HFF-Myc (cell line): ENCODE results near the gene B3GNT7.

ENCODE experiments used
- DNase-seq: peaks from one replicate; pipeline ENCODE4 v3.0.0-alpha.2; 2011; ENCODE audit warnings: low read depth; ENCODE audit errors: extremely low read depth
- H3K4me3 ChIP-seq: replicated peaks from 2 replicates; pipeline ENCODE4 v1.5.1; 2011; ENCODE audit warnings: low read depth, mild to moderate bottlenecking, control low read depth, low read length
- TF ChIP-seq, protein P1 (sequence below): IDR thresholded peaks from 2 replicates; pipeline ENCODE4 v1.5.1; 2012; ENCODE audit warnings: mild to moderate bottlenecking, low read depth, low read length, control low read depth; ENCODE audit errors: missing control alignments

B3GNT7 gene

DNA sequence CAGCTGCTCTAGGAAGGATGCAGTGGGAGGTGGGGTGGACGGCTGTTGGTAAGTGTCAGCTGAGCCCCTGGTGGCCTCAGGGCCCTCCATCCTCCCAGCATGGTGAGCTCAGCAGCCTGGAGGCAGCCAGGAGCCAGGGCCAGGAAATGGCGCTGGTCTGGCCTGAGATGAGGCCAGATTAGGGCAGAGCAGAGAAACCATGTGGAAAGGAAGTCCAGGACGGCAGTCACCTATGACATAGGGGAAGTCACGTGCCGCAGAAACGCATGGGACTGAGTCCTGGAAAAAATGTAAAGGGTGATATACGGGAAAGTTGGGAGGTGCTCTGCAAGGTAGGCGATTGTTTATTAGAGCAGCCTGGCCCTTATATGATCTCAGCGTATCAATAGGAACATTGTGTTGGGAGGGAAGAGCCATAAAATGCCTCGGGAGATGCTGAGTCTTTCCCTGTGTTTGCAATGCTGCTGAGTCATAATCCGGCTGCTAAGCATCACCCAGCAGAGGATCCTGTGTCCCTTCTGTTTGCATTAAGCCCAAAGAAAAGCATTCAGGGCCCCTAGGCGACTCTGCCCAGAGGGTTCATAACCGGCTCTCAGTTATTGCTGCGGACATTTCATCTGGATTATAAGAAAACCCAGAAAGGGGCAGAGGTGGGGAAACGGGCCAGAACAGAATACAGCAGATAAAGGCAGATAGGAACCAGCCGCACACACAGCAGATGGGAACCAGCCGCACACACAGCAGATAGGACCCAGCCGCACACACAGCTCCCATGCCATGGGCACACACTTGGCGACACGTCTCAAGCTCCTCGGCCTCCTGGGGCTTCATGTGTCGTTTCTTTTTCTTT is 30.3 kb upstream of the B3GNT7 start:
- H3K4me3 ChIP-seq: no peak overlapping the region
- peak; percentile 76 for DNase-seq
- TF ChIP-seq, protein P1, sequence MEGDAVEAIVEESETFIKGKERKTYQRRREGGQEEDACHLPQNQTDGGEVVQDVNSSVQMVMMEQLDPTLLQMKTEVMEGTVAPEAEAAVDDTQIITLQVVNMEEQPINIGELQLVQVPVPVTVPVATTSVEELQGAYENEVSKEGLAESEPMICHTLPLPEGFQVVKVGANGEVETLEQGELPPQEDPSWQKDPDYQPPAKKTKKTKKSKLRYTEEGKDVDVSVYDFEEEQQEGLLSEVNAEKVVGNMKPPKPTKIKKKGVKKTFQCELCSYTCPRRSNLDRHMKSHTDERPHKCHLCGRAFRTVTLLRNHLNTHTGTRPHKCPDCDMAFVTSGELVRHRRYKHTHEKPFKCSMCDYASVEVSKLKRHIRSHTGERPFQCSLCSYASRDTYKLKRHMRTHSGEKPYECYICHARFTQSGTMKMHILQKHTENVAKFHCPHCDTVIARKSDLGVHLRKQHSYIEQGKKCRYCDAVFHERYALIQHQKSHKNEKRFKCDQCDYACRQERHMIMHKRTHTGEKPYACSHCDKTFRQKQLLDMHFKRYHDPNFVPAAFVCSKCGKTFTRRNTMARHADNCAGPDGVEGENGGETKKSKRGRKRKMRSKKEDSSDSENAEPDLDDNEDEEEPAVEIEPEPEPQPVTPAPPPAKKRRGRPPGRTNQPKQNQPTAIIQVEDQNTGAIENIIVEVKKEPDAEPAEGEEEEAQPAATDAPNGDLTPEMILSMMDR: no peak

DNA sequence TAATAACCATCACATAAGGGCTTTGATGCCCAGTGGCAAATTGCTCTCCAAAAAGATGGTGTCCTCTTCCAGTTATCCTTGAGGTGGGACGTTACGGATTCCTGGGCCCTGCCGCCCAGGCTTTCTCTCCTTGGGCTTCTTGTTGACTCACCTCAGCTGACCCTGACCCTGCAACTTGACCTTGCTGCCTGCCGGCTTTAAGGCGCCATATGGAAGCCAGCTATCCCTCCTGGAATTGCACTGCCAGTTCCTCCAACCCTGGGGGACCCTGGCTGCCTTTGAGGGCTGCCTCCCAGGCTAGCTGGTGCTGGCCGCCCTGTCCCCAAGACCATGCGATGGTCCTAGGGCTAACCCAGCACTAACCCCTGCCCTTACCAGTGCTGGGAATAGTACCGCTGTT is 28.3 kb upstream of the B3GNT7 start:
- TF ChIP-seq, protein P1: no peak
- H3K4me3 ChIP-seq: no peak overlapping the region
- DNase-seq: no peak

GRCh38 chr2:231369580-231370428 is 25.7 kb upstream of the B3GNT7 start:
- TF ChIP-seq, protein P1: no peak
- DNase-seq: no peak
- no peak overlapping the region for H3K4me3 ChIP-seq

- DNase-seq: no peak
- no peak overlapping the region for H3K4me3 ChIP-seq
- TF ChIP-seq, protein P1: no peak
Observed at GRCh38 chr2:231370429-231370748, 25.1 kb upstream of the B3GNT7 start.

DNA sequence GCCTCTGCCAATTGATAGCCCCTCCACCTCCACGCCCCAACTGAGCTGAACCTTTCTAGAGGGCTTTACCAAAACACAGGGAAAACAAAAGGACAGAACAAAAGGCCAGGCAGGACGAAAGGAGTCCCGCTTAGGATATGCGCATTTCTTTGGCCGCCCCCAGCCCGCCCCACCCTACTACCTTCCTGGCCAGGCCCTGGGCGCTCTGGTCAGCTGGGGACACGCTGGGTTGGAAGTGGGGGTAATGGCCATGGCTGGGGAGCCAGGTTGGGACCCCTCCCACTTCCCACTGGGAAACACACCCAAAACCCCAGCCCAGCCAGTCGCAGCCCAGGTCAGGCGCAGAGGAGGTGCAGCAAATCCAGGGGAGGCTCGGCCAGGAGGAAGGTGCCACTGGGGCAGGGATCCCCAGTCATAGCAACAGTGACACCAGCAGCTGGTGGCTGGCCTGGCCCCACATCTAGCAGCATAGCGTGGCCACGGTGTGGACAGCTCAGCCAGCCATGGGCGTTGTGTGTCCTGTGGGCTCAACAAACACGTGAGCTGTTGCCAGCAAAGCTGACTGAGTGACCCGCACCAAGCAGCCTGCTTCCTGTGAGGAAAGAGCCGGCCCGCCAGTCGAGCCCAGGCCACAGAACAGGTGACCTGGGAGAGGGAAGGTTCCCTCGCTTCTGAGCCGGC is 24.6 kb upstream of the B3GNT7 start:
- DNase-seq: no peak
- TF ChIP-seq, protein P1: no peak
- H3K4me3 ChIP-seq: no peak overlapping the region

GRCh38 chr2:231371430-231372054 is 24.0 kb upstream of the B3GNT7 start:
- H3K4me3 ChIP-seq: no peak overlapping the region
- DNase-seq: no peak
- TF ChIP-seq, protein P1: no peak
